Mucosa of descending colon (tissue), 3 donors: ENCODE results near the gene CEP152. TPM values are rescaled to one million over a fixed set of nuclear protein-coding genes. Genes with fewer than 3 reads are reported as not detected.

Experiments used
- ATAC-seq: fragments of 200-7000 bp; cut with Tn5 transposase; one replicate; pipeline ENCODE4 v1.9.1; 2020; ENCODE audit warnings: mild to moderate bottlenecking, moderate library complexity
- DNase-seq, 3 donors: peaks; one replicate each; pipeline ENCODE4 v3.0.0-alpha.2; 2020
- H3K36me3 ChIP-seq: fragments of 200-600 bp; one replicate; pipeline ENCODE4 v1.8.0; 2021; ENCODE audit warnings: low read depth, mild to moderate bottlenecking
- H3K4me1 ChIP-seq: fragments of 200-600 bp; one replicate; pipeline ENCODE4 v1.8.0; 2021; ENCODE audit warnings: low read depth, mild to moderate bottlenecking
- H3K4me3 ChIP-seq: fragments of 200-600 bp; one replicate; pipeline ENCODE4 v1.8.0; 2021; ENCODE audit warnings: mild to moderate bottlenecking
- H3K9me3 ChIP-seq: fragments of 200-600 bp; one replicate; pipeline ENCODE4 v1.8.0; 2021; ENCODE audit warnings: mild to moderate bottlenecking
- intact Hi-C, 2 donors: fragments of 100-400 bp; cut with DNase I in 1 of 2; cut with micrococcal nuclease in 1 of 2; formaldehyde crosslinking; loops; one replicate each; pipeline versions ENCODE4 v1.11.0 to v1.11.1; 2022; cut with DNase I, micrococcal nuclease
- total RNA-seq, 3 donors: library from RNA; stranded (reverse); fragmentation: NEBNext Ultra II Directional in 2 of 3; extraction: Animal tissue kit (Norgen Biotek cat#: 25700) in 2 of 3; gene quantifications; one replicate each; pipeline versions ENCODE4 v1.2.1 to v1.2.4, GENCODE V29; 2021 to 2023
- TF ChIP-seq, protein P1 (sequence below): fragments of 200-600 bp; IDR thresholded peaks from one replicate; pipeline ENCODE4 v1.8.0; 2022; ENCODE audit warnings: antibody characterized with exemption, mild to moderate bottlenecking
- donor health status: DM: no; HTN: no; CAD: no; lungs with moderate emphysema.
- donor health status: DM: no; HTN: no; CAD: no.
- donor health status: DM: no; HTN: yes; CAD: no.

The CEP152 gene
- total RNA-seq, 3 donors from 2014 or later = 7.0 to 9.4 (median 7.8) TPM

DNA sequence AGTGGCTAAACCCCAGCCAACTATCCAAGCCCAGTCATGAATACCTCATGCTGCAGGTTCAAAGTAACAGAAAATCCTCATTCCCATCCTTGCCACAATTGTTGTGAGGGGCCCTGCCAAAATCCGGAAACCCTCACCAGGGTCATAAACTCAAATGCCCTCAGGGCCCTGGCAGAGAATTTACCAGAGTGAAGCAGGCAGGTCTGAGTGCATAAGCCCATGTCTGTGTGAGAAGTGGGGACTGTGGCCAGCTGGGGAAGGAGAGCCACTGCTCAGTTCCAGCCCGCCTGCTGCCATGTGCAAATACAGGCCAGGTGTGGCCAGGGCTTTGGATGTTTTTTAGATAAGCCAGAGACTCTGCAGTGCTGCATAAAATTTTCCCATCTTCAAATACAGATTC, 7.0 kb downstream of the CEP152 start:
- intact Hi-C loops = no loop called here
- TF ChIP-seq, protein P1, sequence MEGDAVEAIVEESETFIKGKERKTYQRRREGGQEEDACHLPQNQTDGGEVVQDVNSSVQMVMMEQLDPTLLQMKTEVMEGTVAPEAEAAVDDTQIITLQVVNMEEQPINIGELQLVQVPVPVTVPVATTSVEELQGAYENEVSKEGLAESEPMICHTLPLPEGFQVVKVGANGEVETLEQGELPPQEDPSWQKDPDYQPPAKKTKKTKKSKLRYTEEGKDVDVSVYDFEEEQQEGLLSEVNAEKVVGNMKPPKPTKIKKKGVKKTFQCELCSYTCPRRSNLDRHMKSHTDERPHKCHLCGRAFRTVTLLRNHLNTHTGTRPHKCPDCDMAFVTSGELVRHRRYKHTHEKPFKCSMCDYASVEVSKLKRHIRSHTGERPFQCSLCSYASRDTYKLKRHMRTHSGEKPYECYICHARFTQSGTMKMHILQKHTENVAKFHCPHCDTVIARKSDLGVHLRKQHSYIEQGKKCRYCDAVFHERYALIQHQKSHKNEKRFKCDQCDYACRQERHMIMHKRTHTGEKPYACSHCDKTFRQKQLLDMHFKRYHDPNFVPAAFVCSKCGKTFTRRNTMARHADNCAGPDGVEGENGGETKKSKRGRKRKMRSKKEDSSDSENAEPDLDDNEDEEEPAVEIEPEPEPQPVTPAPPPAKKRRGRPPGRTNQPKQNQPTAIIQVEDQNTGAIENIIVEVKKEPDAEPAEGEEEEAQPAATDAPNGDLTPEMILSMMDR = no peak
- ATAC-seq = no peak

DNA sequence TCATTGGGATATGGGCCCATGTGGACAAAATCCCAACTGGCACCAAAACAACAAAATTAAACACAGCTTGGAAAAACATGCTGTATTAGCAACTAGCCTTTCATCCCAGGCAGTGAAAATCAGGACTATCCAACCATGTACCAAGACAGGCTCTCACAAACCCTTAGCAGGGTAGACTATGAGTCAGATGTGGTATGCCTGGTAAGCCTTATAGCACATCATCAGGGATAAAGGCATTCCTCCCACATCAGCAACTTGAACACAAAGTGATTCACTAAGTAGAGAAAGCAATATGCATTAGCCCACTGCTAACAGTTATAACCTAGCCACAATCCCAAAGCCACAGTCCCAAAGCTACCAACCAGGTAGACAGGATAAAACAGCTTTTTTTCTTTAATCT, 8.0 kb downstream of the CEP152 start:
- no peaks in the 10 kb centered on the region for H3K36me3 ChIP-seq
- TF ChIP-seq, protein P1 = no peak
- H3K9me3 ChIP-seq = no peaks in the 10 kb centered on the region
- DNase-seq = no peak
- no peak overlapping the region for H3K4me3 ChIP-seq
- no peak for ATAC-seq
- intact Hi-C loops = no loop called here
- H3K4me1 ChIP-seq = no peaks in the 10 kb centered on the region

More for the DNA sequence above, 7.0 kb downstream of the CEP152 start:
- Histone ChIP-seq H3K4me1 (no peaks in the 10 kb centered on the region), H3K4me3 (no peak overlapping the region), H3K36me3 (no peaks in the 10 kb centered on the region), H3K9me3 (no peaks in the 10 kb centered on the region)
- no peak for DNase-seq

DNA sequence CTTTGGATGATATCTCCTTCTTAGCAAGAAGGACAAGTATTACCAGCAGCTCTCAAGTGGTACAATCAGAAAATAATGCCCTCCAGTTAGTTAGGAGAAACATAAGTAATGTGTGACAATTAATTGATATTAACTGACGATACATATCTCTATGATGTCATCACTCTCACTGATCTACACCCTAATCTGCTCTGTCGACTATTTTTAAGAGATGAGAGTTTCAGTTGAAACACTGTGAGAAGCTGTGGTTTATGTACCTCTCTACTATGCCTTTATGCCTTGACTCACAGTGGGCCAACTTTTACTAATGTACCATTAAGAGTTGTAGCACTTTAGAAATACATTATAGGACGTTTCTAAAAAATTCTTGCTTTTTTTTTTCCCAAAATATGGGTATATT, 8.6 kb downstream of the CEP152 start:
- ATAC-seq (no peak), DNase-seq (no peak)
- H3K4me1 ChIP-seq = no peaks in the 10 kb centered on the region
- no peak overlapping the region for H3K4me3 ChIP-seq
- intact Hi-C loops = no loop called here
- H3K36me3 ChIP-seq = no peaks in the 10 kb centered on the region
- H3K9me3 ChIP-seq = no peaks in the 10 kb centered on the region
- TF ChIP-seq, protein P1 = no peak

DNA sequence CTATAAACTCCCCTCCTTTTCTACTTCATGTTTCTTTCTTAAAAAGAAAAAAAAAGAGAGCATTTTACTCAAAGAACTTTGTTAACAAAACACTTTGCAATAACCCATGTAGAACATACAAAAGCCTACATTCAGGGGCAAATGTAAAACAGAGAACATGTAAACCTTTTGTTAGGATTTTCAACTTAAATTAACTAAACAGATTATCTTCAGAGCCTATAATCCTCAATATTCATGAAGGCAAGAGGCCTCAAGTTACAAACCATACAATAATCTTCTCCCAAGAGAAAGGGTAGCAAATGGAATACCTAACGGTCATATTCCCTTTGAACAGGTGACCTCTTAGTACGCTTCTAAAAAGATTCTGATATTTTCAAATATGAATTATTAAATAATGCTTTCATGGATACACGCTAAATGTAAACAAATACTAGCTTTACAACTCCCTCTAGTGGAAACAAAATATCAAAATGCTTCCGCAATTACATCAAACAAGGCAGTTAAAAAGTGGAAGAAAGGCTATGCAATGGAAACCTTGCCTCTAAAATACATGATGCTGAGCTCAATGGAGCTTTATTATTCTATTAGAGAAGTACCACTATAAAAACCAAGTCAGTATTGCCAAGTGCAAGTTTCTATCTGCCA, 9.9 kb downstream of the CEP152 start:
- Histone ChIP-seq H3K9me3 (no peaks in the 10 kb centered on the region), H3K4me3 (no peak overlapping the region), H3K36me3 (no peaks in the 10 kb centered on the region), H3K4me1 (no peaks in the 10 kb centered on the region)
- ATAC-seq (peak; percentile 69), DNase-seq (no peak)
- TF ChIP-seq, protein P1 = peak; percentile 19
- intact Hi-C loops = no loop called here

DNA sequence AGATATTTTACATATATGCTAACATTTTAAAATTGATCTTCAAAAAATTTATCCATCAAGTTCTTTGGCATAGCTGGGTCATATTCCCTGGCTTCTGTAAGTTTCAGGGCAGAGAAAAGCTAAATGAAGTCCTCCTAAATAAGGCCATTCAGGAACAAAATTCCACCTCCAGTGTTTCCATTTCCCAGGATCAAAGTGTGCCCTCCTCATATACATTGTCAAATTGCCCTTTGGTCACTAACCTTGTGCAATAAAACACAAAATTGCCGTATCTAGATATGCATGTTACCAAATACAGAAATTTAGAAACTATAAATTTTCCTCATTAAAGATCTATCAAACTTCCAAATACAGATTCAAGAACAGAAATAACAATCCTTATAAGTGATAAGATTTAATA, 10.6 kb downstream of the CEP152 start:
- Histone ChIP-seq H3K9me3 (no peaks in the 10 kb centered on the region), H3K36me3 (no peaks in the 10 kb centered on the region), H3K4me1 (no peaks in the 10 kb centered on the region), H3K4me3 (no peak overlapping the region)
- intact Hi-C loops = no loop called here
- DNase-seq (peak in 1 of 3 donors; percentile 31), ATAC-seq (peak; percentile 75)
- TF ChIP-seq, protein P1 = no peak

DNA sequence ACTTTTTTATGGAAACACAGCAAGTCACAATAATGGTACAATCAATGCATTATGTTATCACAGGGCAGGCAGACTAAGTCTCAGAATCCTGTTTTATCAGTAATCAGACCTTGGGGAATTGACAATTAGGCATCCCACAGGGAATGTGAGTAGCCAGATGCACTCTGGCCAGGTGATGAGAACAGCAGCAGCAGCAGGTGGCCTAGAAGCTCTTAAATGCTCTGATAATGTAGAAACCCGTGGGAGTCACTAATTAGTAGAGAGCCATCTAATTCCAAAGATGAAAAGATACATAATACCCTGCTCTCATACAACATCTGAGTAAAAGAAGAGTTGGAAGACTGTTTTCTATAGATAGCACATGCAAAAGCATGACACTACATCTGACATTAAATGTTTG, 12.6 kb downstream of the CEP152 start:
- DNase-seq = no peak
- ATAC-seq = no peak
- TF ChIP-seq, protein P1 = no peak
- Histone ChIP-seq H3K4me1 (no peaks in the 10 kb centered on the region), H3K9me3 (no peaks in the 10 kb centered on the region), H3K36me3 (no peaks in the 10 kb centered on the region), H3K4me3 (no peak overlapping the region)
- intact Hi-C loops = no loop called here
